ENCODE measurements around the gene MCEMP1. TPM values are rescaled to one million over a fixed set of nuclear protein-coding genes. Genes with fewer than 3 reads are reported as not detected.

MCEMP1 gene
- total RNA-seq, 1 donor from 2014 or later = not detected

DNA sequence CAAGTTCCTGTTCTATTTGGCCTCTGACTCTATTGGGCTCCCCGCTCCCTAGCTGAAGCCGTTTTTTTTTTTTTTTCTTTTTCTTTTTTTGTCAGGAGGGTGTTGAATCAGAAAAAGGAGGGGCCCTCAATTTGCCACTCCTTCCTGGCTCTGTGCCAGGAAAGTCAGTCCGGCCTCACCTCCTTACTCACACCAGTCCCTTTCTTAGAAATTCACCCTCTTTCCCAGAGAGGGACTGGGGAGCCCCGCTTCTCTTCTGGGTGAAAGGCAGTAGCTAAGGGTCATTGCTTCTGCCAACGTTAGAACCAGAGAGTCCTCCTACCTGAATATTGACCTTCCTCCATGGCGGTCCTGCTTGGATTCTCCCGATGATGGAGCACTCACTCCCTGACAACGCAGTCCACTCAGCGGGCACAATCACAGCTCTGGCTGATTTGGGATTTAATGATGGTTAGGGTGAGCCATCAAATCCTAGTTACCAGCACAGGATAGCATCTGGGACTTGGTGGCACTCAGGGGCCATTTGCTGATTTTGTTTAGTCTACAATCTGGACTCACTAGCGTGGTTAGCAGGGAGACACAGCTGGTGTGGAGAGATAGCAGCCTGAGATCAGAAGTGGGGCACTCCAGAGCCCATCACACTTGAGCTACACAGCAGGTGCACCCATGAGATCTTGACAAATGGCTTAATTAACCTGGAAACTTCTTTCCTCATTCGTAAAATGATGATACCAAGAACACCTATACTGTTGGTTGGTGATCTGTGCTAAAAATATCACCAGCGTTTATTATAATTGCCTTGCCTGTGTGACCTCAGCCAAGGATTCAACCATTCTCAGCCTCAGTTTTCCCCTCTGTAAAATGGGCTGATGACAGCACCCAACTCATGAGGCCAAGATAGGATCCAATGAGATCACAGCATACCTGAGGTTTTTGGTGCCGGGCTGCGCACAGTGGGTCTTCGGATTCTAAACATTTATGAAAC, 22.8 kb downstream of the MCEMP1 start:
- TF ChIP-seq, protein P1, sequence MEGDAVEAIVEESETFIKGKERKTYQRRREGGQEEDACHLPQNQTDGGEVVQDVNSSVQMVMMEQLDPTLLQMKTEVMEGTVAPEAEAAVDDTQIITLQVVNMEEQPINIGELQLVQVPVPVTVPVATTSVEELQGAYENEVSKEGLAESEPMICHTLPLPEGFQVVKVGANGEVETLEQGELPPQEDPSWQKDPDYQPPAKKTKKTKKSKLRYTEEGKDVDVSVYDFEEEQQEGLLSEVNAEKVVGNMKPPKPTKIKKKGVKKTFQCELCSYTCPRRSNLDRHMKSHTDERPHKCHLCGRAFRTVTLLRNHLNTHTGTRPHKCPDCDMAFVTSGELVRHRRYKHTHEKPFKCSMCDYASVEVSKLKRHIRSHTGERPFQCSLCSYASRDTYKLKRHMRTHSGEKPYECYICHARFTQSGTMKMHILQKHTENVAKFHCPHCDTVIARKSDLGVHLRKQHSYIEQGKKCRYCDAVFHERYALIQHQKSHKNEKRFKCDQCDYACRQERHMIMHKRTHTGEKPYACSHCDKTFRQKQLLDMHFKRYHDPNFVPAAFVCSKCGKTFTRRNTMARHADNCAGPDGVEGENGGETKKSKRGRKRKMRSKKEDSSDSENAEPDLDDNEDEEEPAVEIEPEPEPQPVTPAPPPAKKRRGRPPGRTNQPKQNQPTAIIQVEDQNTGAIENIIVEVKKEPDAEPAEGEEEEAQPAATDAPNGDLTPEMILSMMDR (IDR thresholded peaks at IDR 0.05) = no peak
- Mint-ChIP-seq H3K4me3 (ENCODE audit: unreplicated experiment) (no peak overlapping the region), H3K36me3 (ENCODE audit: low read depth) (no peaks in the 10 kb centered on the region), H3K9me3 (ENCODE audit: low read depth) (no peaks in the 10 kb centered on the region), H3K27ac (ENCODE audit: unreplicated experiment) (no peak overlapping the region), H3K4me1 (ENCODE audit: low read depth) (no peaks in the 10 kb centered on the region), H3K27me3 (ENCODE audit: low read depth) (peaks cover 27% of the 10 kb centered on the region)
- DNase-seq (ENCODE audit: low spot score) = no peak

DNA sequence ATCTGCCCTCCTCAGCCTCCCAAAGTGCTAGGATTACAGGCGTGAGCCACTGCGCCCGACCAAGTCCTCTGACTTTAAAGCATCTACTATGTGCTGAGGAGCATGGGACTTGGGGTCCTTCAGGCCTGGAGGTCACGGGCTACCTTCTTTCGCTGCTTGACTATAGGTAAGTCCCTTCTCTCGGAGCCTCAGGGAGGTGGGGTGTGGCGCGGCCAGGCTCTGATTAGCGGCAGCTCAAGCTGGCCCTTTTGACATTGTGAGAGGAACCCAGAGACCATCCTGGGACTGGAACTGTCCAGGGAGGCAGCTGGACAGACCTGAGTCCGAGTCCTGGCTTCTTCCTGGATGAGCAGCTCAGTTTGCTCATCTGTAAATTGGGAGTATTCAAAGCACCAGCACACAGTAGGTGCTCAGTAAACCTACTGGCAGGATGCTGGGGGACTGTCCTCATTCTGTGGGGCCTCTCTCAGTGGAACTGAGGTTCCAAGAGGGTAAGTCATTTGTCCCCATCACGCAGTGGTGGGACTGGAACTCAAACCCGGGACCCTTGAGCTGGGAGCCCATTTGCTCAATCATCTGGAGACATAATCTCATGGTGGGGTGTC, 24.3 kb downstream of the MCEMP1 start:
- no peak overlapping the region for H3K27ac Mint-ChIP-seq (ENCODE audit: unreplicated experiment)
- no peak for DNase-seq (ENCODE audit: low spot score)
- H3K9me3 Mint-ChIP-seq (ENCODE audit: low read depth) = no peaks in the 10 kb centered on the region
- H3K4me3 Mint-ChIP-seq (ENCODE audit: unreplicated experiment) = no peak overlapping the region
- H3K4me1 Mint-ChIP-seq (ENCODE audit: low read depth) = no peaks in the 10 kb centered on the region
- no peaks in the 10 kb centered on the region for H3K36me3 Mint-ChIP-seq (ENCODE audit: low read depth)
- TF ChIP-seq, protein P1 (IDR thresholded peaks at IDR 0.05) = no peak
- peaks cover 30% of the 10 kb centered on the region for H3K27me3 Mint-ChIP-seq (ENCODE audit: low read depth)

DNA sequence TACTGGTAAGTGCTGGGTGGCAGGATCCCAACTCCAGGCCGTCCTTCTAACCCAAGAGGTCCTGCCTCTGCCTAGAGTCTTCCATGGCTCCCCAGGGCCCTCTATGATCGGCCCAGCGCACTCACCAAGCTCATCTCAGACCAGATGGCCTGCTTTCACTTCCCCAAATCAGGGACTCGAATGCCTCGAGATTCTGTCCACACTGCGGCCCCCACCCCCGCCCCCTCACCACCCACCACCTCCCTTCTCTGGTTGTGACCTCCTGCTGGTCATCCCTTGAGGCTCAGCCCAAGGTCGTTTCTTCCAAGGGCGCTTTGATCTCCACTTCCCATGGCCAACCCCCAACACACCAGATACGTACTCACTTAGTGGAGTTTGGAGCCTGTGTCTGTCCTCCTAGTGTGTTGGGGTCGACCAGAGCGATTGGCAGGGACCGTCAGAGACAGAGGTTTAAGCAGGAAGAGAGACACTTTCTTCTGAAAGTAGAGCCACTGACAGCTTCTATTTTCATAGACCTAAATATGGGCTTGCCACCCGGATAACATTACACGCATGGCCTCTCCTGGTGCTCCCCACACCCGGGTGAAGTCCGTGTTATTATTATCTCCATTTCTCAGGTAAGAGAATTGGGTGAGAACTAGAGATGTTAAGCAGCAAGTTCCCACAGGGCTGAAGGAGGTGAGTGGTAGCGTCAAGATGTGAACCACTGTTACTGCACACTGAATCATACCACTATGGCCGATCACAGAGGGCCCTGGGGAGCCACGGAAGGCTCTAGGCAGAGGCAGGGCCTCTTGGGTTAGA, 25.0 kb downstream of the MCEMP1 start, which contains the start of gene FCER2:
Gene FCER2, minus strand, starts transcription at position 478 of the 804 bp plus-strand sequence. CDS start 2,371 bp downstream, outside the sequence.
- TF ChIP-seq, protein P1 (IDR thresholded peaks at IDR 0.05) = no peak
- Mint-ChIP-seq H3K36me3 (ENCODE audit: low read depth) (no peaks in the 10 kb centered on the region), H3K27ac (ENCODE audit: unreplicated experiment) (no peak within 1 kb of the TSS), H3K4me1 (ENCODE audit: low read depth) (no peaks in the 10 kb centered on the region), H3K27me3 (ENCODE audit: low read depth) (peaks cover 32% of the 10 kb centered on the region), H3K9me3 (ENCODE audit: low read depth) (no peaks in the 10 kb centered on the region), H3K4me3 (ENCODE audit: unreplicated experiment) (no peak within 1 kb of the TSS)
- DNase-seq (ENCODE audit: low spot score) = no peak

DNA sequence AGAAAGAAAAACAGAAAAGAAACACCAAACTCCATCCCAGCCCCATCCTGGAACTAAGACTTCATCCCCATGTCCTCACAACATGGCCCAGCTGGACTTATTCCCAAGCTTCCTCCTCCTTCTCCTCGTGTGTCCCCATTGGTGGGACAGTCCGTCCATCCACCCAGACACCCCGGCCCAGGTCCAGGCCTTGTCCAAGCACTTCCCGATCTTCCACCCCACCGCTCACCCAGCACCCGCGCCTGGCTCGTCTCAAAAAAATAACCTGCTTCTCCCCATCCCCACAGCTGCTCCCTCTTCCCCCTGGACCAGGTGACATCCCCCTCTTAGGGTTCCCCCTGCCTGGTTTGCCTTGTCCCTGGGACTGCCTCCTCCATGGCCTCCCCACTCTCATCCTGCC, 26.4 kb downstream of the MCEMP1 start:
- Mint-ChIP-seq H3K36me3 (ENCODE audit: low read depth) (no peaks in the 10 kb centered on the region), H3K4me1 (ENCODE audit: low read depth) (no peaks in the 10 kb centered on the region), H3K9me3 (ENCODE audit: low read depth) (no peaks in the 10 kb centered on the region), H3K27me3 (ENCODE audit: low read depth) (peaks cover 31% of the 10 kb centered on the region), H3K27ac (ENCODE audit: unreplicated experiment) (no peak overlapping the region), H3K4me3 (ENCODE audit: unreplicated experiment) (no peak overlapping the region)
- no peak for DNase-seq (ENCODE audit: low spot score)
- TF ChIP-seq, protein P1 (IDR thresholded peaks at IDR 0.05) = no peak

All from chondrocyte (in vitro differentiated cells).